Rectal smooth muscle tissue (tissue), 1 donor: Measurements from ENCODE around the gene TIMP4.

Experiments
- H3K27ac ChIP-seq: one replicate; pipeline ENCODE4 v1.7.0; 2013; ENCODE audit warnings: low read depth, low read length, inconsistent platforms
- H3K27me3 ChIP-seq: one replicate; pipeline ENCODE4 v1.7.0; 2013; ENCODE audit warnings: low read length; ENCODE audit not compliant: control insufficient read depth, insufficient read depth
- H3K36me3 ChIP-seq: one replicate; pipeline ENCODE4 v1.7.0; 2013; ENCODE audit warnings: low read length; ENCODE audit not compliant: control insufficient read depth, insufficient read depth
- H3K4me1 ChIP-seq: one replicate; pipeline ENCODE4 v1.7.0; 2013; ENCODE audit warnings: low read length; ENCODE audit not compliant: control insufficient read depth, insufficient read depth
- H3K4me3 ChIP-seq: one replicate; pipeline ENCODE4 v1.7.0; 2013; ENCODE audit warnings: low read length
- H3K9ac ChIP-seq: one replicate; pipeline ENCODE4 v1.7.0; 2013; ENCODE audit warnings: low read length

Gene TIMP4

GRCh38 chr3:12155828-12156227 is 2.9 kb downstream of the TIMP4 start:
- Histone ChIP-seq H3K9ac (no peak overlapping the region), H3K4me3 (no peak overlapping the region), H3K27me3 (peaks cover 6% of the 10 kb centered on the region), H3K36me3 (no peaks in the 10 kb centered on the region), H3K27ac (no peak overlapping the region), H3K4me1 (no peaks in the 10 kb centered on the region)

- H3K4me1 ChIP-seq = no peaks in the 10 kb centered on the region
- peaks cover 6% of the 10 kb centered on the region for H3K27me3 ChIP-seq
- H3K36me3 ChIP-seq = no peaks in the 10 kb centered on the region
- H3K27ac ChIP-seq = no peak overlapping the region
- H3K4me3 ChIP-seq = no peak overlapping the region
- no peak overlapping the region for H3K9ac ChIP-seq
Observed at GRCh38 chr3:12155264-12155663, 3.4 kb downstream of the TIMP4 start.

GRCh38 chr3:12154151-12154550 is 4.6 kb downstream of the TIMP4 start:
- no peak overlapping the region for H3K9ac ChIP-seq

GRCh38 chr3:12150112-12150511 is 8.6 kb downstream of the TIMP4 start:
- H3K9ac ChIP-seq = no peak overlapping the region

More at GRCh38 chr3:12154151-12154550, 4.6 kb downstream of the TIMP4 start:
- Histone ChIP-seq H3K4me1 (no peaks in the 10 kb centered on the region), H3K27ac (no peak overlapping the region), H3K4me3 (no peak overlapping the region), H3K27me3 (peaks cover 6% of the 10 kb centered on the region), H3K36me3 (no peaks in the 10 kb centered on the region)

GRCh38 chr3:12149029-12149428 is 9.7 kb downstream of the TIMP4 start:
- Histone ChIP-seq H3K27me3 (no peaks in the 10 kb centered on the region), H3K27ac (no peak overlapping the region), H3K9ac (no peak overlapping the region), H3K36me3 (no peaks in the 10 kb centered on the region), H3K4me1 (no peaks in the 10 kb centered on the region), H3K4me3 (no peak overlapping the region)

More at GRCh38 chr3:12150112-12150511, 8.6 kb downstream of the TIMP4 start:
- no peak overlapping the region for H3K27ac ChIP-seq
- H3K4me3 ChIP-seq = no peak overlapping the region
- no peaks in the 10 kb centered on the region for H3K27me3 ChIP-seq
- no peaks in the 10 kb centered on the region for H3K36me3 ChIP-seq
- H3K4me1 ChIP-seq = no peaks in the 10 kb centered on the region

GRCh38 chr3:12148183-12148940 is 10.3 kb downstream of the TIMP4 start:
- Histone ChIP-seq H3K36me3 (no peaks in the 10 kb centered on the region), H3K9ac (no peak overlapping the region), H3K4me3 (no peak overlapping the region), H3K27ac (no peak overlapping the region), H3K4me1 (no peaks in the 10 kb centered on the region), H3K27me3 (no peaks in the 10 kb centered on the region)

GRCh38 chr3:12147049-12147780 is 11.5 kb downstream of the TIMP4 start:
- Histone ChIP-seq H3K27me3 (no peaks in the 10 kb centered on the region), H3K27ac (no peak overlapping the region), H3K9ac (no peak overlapping the region), H3K4me1 (no peaks in the 10 kb centered on the region), H3K36me3 (no peaks in the 10 kb centered on the region), H3K4me3 (no peak overlapping the region)

GRCh38 chr3:12143949-12144504 is 14.7 kb downstream of the TIMP4 start:
- peak overlapping the region; percentile 51 for H3K27ac ChIP-seq
- no peaks in the 10 kb centered on the region for H3K36me3 ChIP-seq
- H3K4me3 ChIP-seq = no peak overlapping the region
- no peaks in the 10 kb centered on the region for H3K27me3 ChIP-seq
- H3K9ac ChIP-seq = no peak overlapping the region
- no peaks in the 10 kb centered on the region for H3K4me1 ChIP-seq

- no peaks in the 10 kb centered on the region for H3K36me3 ChIP-seq
- H3K4me1 ChIP-seq = no peaks in the 10 kb centered on the region
- H3K4me3 ChIP-seq = no peak overlapping the region
- H3K9ac ChIP-seq = no peak overlapping the region
- H3K27me3 ChIP-seq = no peaks in the 10 kb centered on the region
- no peak overlapping the region for H3K27ac ChIP-seq
Observed at GRCh38 chr3:12142476-12142875, 16.2 kb downstream of the TIMP4 start.

- H3K27ac ChIP-seq = no peak overlapping the region
- no peak overlapping the region for H3K4me3 ChIP-seq
- no peaks in the 10 kb centered on the region for H3K4me1 ChIP-seq
Observed at GRCh38 chr3:12141350-12141749, 17.4 kb downstream of the TIMP4 start.

GRCh38 chr3:12139111-12139511 is 19.6 kb downstream of the TIMP4 start:
- no peak overlapping the region for H3K9ac ChIP-seq
- H3K36me3 ChIP-seq = no peaks in the 10 kb centered on the region
- no peak overlapping the region for H3K27ac ChIP-seq
- H3K4me3 ChIP-seq = no peak overlapping the region
- no peaks in the 10 kb centered on the region for H3K4me1 ChIP-seq
- H3K27me3 ChIP-seq = no peaks in the 10 kb centered on the region

More at GRCh38 chr3:12141350-12141749, 17.4 kb downstream of the TIMP4 start:
- H3K9ac ChIP-seq = no peak overlapping the region
- no peaks in the 10 kb centered on the region for H3K27me3 ChIP-seq
- no peaks in the 10 kb centered on the region for H3K36me3 ChIP-seq

- no peaks in the 10 kb centered on the region for H3K36me3 ChIP-seq
- H3K4me1 ChIP-seq = no peaks in the 10 kb centered on the region
Observed at GRCh38 chr3:12138044-12138443, 20.7 kb downstream of the TIMP4 start.

More at GRCh38 chr3:12138044-12138443, 20.7 kb downstream of the TIMP4 start:
- Histone ChIP-seq H3K27me3 (no peaks in the 10 kb centered on the region), H3K4me3 (no peak overlapping the region), H3K27ac (no peak overlapping the region), H3K9ac (no peak overlapping the region)
